ENCODE measurements around the gene STIM1.

Gene STIM1

GRCh38 chr11:3904228-3904627 is 48.8 kb downstream of the STIM1 start:
- H3K4me3 ChIP-seq (ENCODE audit: low read depth, low read length) = no peak overlapping the region
- in situ Hi-C loops (cut with HindIII; ENCODE audit: low sequenced_read_pairs) = loop anchor here (5.0 kb wide), 1 partner anchor 48 kb away; no protein-coding TSS in a partner anchor
- DNase-seq (ENCODE audit: low read depth) = no peak

GRCh38 chr11:3905080-3905953 is 49.9 kb downstream of the STIM1 start:
- in situ Hi-C loops (cut with HindIII; ENCODE audit: low sequenced_read_pairs) = no loop called here
- no peak for DNase-seq (ENCODE audit: low read depth)
- no peak for TF ChIP-seq CTCF (IDR thresholded peaks at IDR 0.05; ENCODE audit: low read depth, low read length, missing control alignments)
- no peak overlapping the region for H3K4me3 ChIP-seq (ENCODE audit: low read depth, low read length)

More at GRCh38 chr11:3904228-3904627, 48.8 kb downstream of the STIM1 start:
- TF ChIP-seq CTCF (IDR thresholded peaks at IDR 0.05; ENCODE audit: low read depth, low read length, missing control alignments) = no peak

- TF ChIP-seq CTCF (IDR thresholded peaks at IDR 0.05; ENCODE audit: low read depth, low read length, missing control alignments) = no peak
- in situ Hi-C loops (cut with HindIII; ENCODE audit: low sequenced_read_pairs) = no loop called here
- no peak overlapping the region for H3K4me3 ChIP-seq (ENCODE audit: low read depth, low read length)
- no peak for DNase-seq (ENCODE audit: low read depth)
Measured at GRCh38 chr11:3906166-3906565, 50.7 kb downstream of the STIM1 start.

GRCh38 chr11:3907590-3907989 is 52.1 kb downstream of the STIM1 start:
- DNase-seq (ENCODE audit: low read depth) = no peak
- no peak overlapping the region for H3K4me3 ChIP-seq (ENCODE audit: low read depth, low read length)
- no peak for TF ChIP-seq CTCF (IDR thresholded peaks at IDR 0.05; ENCODE audit: low read depth, low read length, missing control alignments)
- in situ Hi-C loops (cut with HindIII; ENCODE audit: low sequenced_read_pairs) = no loop called here

GRCh38 chr11:3909901-3910300 is 54.4 kb downstream of the STIM1 start:
- no peak for DNase-seq (ENCODE audit: low read depth)
- no peak for TF ChIP-seq CTCF (IDR thresholded peaks at IDR 0.05; ENCODE audit: low read depth, low read length, missing control alignments)
- no peak overlapping the region for H3K4me3 ChIP-seq (ENCODE audit: low read depth, low read length)
- in situ Hi-C loops (cut with HindIII; ENCODE audit: low sequenced_read_pairs) = no loop called here

- no peak overlapping the region for H3K4me3 ChIP-seq (ENCODE audit: low read depth, low read length)
- no peak for TF ChIP-seq CTCF (IDR thresholded peaks at IDR 0.05; ENCODE audit: low read depth, low read length, missing control alignments)
- no peak for DNase-seq (ENCODE audit: low read depth)
- in situ Hi-C loops (cut with HindIII; ENCODE audit: low sequenced_read_pairs) = no loop called here
Measured at GRCh38 chr11:3911908-3912505, 56.5 kb downstream of the STIM1 start.
